ENCODE results near the gene CCL21.
"Not testable (repeated sequence)": the region's sequence is repeated elsewhere in the genome, so short reads cannot be mapped to it uniquely, and the experiment has no call there.

CCL21 gene, protein sequence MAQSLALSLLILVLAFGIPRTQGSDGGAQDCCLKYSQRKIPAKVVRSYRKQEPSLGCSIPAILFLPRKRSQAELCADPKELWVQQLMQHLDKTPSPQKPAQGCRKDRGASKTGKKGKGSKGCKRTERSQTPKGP

GRCh38 chr9:34710023-34710422 is at the start of gene CCL21:
Gene CCL21, minus strand, starts transcription at chr9:34710136. Its CDS starts 70 bp downstream, at chr9:34710066.
- no peak for DNase-seq

- no peak for DNase-seq
Measured at GRCh38 chr9:34759432-34760134, 49.6 kb upstream of the CCL21 start.

DNA sequence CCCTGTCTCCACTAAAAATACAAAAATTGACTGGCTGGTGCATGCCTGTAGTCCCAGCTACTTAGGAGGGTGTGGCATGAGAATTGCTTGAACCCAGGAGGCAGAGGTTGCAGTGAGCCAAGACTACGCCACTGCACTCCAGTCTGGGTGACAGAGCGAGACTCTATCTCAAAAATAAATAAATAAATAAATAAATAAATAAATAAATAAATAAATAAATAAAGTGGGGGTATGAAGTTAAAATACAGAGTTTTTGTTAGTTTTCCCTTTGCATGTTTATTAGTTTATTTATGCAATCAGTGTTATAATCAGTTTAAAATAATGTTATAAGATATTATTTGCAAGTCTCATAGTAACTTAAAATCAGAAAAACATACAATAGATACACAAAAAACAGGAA is 40.4 kb upstream of the CCL21 start:
- not testable (repeated sequence) for DNase-seq

GRCh38 chr9:34746526-34746925 is 36.6 kb upstream of the CCL21 start:
- DNase-seq = no peak

DNA sequence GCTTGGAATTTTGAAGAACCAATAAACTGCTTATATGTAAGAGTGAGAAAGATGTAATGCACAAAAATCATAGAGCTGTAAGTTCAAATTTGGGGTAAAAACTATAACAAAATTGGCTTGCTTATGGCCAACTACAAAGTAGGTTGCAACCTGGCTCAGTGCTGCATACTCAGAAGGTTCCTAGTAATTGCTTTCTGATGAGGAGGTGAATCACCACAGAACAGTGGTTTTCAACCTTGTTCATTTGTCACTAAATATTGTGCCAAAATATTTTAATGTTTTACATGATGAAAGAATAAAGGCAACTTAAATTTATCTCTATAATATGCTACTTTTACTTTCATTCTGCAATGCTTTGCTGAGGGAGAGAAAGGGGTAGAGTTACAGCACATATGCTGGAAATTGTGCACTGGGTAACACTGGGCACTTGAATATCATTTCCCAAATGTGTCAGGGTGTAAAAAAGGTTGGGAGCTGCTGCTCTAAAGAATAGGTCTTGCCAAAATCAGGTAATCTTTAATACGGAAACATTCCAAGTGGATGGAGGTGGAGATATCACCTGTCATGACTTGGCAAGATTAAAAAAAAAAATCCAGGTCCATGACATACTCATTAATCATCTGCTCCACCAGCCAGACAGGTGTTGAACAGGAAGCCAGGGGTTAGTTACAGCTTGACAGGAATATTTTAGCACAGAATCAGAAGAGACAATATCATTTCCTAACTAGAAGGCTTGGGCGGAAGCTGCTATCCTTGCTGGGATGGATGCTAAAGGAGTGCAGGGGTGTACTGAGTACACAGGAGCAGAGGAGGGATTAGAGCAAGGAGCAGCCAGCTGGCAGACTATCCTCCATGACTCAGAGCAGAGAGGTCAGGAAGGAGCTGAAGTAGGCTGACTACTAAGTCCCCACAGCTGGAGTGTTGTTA is 34.6 kb upstream of the CCL21 start:
- peak; percentile 82 to 92 for DNase-seq

DNA sequence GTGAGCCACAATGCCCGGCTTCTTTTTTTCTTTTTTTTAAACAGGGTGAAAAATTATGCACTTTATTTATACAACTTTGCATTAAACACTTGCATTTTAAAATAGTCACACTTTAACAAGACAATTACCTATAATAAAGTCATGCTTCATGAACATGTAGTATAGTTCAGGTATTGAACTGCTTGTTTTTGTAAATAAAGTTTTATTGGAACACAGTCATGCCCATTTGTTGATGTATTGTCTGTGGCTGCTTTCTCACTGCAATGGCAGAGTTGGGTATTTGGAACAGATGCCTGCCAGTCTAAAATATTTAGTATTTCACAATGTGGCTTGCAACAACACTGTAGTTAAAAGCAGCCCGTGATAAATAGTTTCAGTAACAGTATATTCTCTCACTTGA is 32.8 kb upstream of the CCL21 start:
- DNase-seq = no peak

- no peak for DNase-seq
Measured at GRCh38 chr9:34741628-34742027, 31.7 kb upstream of the CCL21 start.

- not testable (repeated sequence) for DNase-seq
Measured at GRCh38 chr9:34740176-34740575, 30.2 kb upstream of the CCL21 start.

GRCh38 chr9:34737677-34738260 is 27.8 kb upstream of the CCL21 start:
- no peak for DNase-seq

DNA sequence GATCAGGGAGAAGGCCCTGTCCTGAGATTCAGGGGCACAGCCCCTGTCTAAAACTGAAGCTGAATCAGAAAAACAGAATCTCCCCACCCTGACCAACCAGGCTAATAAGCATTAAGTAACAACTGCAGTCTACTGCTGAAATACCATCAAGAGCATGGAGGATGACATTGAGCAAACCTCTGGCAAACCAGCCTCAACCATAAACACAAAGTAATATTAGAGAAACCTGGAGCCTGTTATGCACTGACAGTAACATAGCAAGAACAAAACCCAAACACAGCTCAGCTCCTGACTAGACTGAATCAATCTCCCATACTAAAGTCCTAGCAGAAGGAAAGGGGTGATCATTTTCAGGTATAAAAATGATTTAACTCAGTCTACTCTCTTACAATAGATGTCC is 24.8 kb upstream of the CCL21 start:
- DNase-seq = no peak

GRCh38 chr9:34732886-34733285 is 22.9 kb upstream of the CCL21 start:
- no peak for DNase-seq

- DNase-seq = no peak
Measured at GRCh38 chr9:34732478-34732877, 22.5 kb upstream of the CCL21 start.

GRCh38 chr9:34723141-34723540 is 13.2 kb upstream of the CCL21 start:
- no peak for DNase-seq

GRCh38 chr9:34719769-34720025 is 9.8 kb upstream of the CCL21 start:
- not testable (repeated sequence) for DNase-seq

DNA sequence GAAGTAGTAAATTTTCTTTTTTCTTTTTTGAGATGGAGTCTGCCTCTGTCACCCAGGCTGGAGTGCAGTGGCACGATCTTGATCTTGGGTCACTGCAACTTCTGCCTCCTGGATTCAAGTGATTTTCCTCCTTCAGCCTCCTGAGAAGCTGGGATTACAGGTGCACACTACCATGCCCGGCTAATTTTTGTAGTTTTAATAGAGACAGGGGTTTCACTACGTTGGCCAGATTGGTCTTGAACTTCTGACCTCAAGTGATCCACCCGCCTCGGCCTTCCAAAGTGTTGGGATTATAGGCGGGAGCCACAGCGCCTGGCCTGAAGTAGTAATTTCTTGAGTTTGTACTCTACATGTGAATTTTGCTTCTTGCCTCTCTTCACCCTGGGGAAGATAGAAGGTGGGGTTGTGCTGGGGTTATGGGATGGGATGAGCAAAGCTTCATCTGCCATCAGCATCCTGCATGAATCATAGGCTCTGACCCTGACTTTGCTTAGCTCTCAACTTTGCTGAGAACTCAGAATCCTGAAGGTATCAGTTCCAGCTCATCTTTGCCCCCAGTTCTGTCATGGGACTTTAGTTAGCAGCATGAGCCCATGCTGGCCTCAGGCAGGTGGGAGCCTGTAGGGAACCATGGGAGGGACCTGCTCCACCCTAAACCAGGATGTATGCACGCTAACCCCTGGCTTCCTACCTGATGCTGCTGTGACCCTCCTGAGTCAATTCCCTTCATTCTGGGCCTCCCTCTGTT is 9.3 kb upstream of the CCL21 start:
- no peak for DNase-seq

GRCh38 chr9:34717996-34718614 is 8.2 kb upstream of the CCL21 start:
- no peak for DNase-seq

DNA sequence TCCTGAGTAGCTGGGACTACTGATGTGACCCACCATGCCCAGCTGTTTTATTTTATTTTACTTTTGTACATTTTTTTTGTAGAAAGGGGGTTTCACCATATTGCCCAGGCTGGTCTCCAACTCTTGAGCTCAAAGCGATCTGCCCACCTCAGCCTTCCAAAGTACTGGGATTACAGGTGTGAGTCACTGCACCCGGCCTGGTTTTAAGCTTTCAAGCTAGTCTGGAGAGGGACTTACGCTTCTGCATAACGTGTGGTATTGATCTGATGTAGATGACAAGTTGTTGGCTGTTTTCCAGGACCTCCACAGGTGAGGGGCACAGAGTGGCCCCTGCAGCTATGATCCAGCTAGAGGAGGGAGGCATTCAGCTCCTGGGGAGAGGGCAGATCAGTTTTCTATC is 6.8 kb upstream of the CCL21 start:
- DNase-seq = no peak

GRCh38 chr9:34715639-34716215 is 5.8 kb upstream of the CCL21 start:
- DNase-seq = no peak

DNA sequence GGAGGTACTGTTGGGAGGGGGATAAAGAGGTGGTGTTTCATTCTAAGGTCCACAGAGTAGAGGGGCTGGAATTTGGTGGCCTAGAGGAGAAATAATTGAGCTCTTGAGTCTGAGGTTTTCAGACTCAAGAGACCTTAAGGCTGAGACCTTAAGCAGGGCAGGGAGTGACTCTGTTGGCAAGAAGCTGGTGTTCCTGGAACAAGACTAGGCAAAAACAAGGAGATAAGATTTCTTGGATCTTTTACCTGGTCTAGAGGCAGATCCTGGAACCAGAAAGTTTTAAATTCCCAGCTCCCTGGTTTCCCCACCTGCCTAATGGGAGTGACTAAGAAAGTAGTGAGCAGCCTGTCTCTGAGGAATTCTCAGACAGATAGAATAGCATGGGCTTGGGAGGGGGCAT is 4.1 kb upstream of the CCL21 start:
- DNase-seq = no peak

- DNase-seq = no peak
Measured at GRCh38 chr9:34712140-34712539, 2.2 kb upstream of the CCL21 start.

DNA sequence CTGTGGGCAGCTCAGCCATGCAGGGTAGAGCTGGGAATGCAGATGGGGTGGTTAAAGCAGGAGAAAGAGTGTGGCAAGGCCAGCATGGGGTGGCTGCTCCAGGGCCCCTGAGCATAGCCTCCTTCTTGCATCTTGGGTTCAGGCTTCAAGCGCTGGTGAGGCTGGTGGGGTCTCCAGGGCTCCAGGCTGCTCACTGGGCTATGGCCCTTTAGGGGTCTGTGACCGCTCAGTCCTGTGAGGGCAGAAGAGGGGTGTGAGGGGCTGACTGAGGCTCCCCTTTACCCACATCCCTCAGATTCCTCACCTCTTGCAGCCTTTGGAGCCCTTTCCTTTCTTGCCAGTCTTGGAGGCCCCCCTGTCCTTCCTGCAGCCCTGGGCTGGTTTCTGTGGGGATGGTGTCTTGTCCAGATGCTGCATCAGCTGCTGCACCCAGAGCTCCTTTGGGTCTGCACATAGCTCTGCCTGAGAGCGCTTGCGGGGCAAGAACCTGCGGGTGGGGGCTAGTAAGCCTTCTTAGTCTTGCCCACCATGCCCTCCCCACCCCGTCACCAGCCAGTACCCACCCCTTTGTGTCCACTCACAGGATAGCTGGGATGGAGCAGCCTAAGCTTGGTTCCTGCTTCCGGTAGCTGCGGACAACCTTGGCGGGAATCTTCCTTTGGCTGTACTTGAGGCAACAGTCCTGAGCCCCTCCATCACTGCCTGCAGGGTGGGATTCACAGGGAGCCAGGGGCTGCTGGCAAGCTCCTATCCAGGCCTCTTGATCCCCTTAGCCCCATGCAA is 549 bp downstream of the CCL21 start:
- no peak for DNase-seq

Data from NCI-H524 (cell line).